SH-SY5Y (cell line): ENCODE data around the gene STAG3.

Source experiments
- GATA2 ChIP-seq: IDR thresholded peaks from 2 replicates; pipeline ENCODE4 v1.6.1; 2011; ENCODE audit warnings: mild to moderate bottlenecking, low read depth, low read length
- GATA3 ChIP-seq: IDR thresholded peaks from 2 replicates; pipeline ENCODE4 v1.6.1; 2011; ENCODE audit warnings: low read depth, mild to moderate bottlenecking, low read length, moderate library complexity

Gene STAG3, protein sequence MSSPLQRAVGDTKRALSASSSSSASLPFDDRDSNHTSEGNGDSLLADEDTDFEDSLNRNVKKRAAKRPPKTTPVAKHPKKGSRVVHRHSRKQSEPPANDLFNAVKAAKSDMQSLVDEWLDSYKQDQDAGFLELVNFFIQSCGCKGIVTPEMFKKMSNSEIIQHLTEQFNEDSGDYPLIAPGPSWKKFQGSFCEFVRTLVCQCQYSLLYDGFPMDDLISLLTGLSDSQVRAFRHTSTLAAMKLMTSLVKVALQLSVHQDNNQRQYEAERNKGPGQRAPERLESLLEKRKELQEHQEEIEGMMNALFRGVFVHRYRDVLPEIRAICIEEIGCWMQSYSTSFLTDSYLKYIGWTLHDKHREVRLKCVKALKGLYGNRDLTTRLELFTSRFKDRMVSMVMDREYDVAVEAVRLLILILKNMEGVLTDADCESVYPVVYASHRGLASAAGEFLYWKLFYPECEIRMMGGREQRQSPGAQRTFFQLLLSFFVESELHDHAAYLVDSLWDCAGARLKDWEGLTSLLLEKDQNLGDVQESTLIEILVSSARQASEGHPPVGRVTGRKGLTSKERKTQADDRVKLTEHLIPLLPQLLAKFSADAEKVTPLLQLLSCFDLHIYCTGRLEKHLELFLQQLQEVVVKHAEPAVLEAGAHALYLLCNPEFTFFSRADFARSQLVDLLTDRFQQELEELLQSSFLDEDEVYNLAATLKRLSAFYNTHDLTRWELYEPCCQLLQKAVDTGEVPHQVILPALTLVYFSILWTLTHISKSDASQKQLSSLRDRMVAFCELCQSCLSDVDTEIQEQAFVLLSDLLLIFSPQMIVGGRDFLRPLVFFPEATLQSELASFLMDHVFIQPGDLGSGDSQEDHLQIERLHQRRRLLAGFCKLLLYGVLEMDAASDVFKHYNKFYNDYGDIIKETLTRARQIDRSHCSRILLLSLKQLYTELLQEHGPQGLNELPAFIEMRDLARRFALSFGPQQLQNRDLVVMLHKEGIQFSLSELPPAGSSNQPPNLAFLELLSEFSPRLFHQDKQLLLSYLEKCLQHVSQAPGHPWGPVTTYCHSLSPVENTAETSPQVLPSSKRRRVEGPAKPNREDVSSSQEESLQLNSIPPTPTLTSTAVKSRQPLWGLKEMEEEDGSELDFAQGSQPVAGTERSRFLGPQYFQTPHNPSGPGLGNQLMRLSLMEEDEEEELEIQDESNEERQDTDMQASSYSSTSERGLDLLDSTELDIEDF

GRCh38 chr7:100177045-100178001 is at the start of gene STAG3, which contains the start of gene GPC2:
Gene STAG3 (plus strand): TSS chr7:100177918. CDS start chr7:100180557, 2,639 bp downstream.
Gene GPC2 (minus strand): TSS chr7:100177381. CDS start chr7:100177199, 182 bp downstream.
- TF ChIP-seq GATA2 (no peak), GATA3 (no peak)

GRCh38 chr7:100128637-100128963 is 49.1 kb upstream of the STAG3 start:
- no peak for TF ChIP-seq GATA2
- no peak for TF ChIP-seq GATA3

DNA sequence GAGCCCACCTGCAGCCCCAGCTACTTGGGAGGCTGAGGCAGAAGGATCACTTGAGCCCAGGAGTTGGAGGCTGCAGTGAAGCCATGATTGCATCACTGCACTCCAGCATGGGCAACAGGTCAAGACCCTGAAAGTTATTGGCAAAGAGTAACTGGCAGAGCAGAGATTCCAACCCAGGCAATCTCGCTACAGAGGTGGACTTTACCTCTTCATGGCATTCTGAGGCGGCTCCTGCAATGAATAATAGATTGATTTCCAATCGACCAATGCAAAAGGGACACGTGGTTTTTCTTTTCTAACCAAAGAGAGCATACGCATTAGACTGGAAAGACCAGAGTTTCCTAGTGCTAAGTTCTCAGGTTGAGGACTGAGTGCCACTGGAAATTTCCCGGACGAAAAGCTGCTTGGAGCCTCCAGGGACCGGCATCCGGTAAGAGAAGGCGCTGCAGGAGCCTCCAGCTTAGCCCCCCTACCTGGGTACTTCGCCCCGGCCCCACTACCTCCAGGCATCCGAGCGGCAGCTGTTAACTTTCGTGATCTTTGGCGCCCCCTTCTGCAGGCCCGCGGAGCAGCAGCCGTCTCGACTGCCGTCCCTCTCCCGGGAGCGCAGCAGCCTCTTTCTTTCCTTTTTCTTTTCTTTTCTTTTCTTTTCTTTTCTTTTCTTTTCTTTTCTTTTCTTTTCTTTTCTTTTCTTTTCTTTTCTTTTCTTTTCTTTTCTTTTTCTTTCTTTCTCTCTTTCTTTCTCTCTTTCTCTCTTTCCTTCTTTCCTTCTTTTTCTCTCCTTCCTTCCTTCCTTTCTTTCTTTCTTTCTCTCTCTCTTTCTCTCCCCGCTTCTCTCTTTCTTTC is 46.9 kb upstream of the STAG3 start:
- TF ChIP-seq GATA2: no peak
- TF ChIP-seq GATA3: no peak

GRCh38 chr7:100132126-100132525 is 45.6 kb upstream of the STAG3 start:
- TF ChIP-seq GATA2 (no peak), GATA3 (no peak)

- TF ChIP-seq GATA3: no peak
- peak; percentile 83 for TF ChIP-seq GATA2
These were observed 45.0 kb upstream of the STAG3 start for GRCh38 chr7:100132697-100133151.

DNA sequence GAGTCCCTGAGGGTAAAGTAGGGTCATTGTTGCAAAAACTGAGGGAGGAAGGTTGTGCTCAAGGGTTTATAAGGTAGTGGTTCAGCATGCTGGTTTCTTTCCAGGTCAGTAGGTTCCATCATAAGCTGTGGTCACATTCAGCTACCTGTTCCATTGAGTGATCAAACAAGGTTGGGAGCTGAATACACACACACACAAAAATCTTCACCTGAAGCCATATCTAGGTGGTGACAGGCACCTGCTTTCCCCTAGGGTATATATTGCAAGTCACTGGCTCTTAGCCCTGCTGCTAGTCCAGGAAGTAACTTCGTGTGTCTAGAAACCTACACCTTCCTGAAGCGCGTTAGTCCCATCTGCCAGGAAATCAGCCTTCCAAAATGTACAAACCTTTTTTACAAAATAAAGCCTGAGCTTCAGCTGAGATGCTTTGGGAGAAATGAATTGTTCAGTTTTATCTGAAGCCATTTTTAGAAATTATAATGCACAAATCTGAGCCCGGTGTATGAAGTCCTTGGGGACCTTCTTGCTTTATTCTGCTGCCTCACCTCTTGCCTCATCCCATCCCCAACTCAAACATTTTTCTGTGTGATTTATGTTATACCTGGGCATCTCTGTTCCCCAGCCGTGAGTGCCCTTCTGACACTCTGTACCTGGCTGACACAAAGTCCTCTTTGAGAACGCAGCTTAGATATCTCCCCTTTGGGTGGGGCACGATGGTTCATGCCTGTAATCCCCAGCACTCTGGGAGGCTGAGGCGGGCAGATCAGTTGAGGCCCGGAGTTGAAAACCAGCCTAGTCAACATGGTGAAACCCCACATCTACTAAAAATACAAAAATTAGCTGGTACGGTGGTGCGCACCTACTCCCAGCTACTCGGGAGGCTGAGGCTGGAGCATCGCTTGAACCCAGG is 39.6 kb upstream of the STAG3 start:
- no peak for TF ChIP-seq GATA2
- TF ChIP-seq GATA3: no peak

DNA sequence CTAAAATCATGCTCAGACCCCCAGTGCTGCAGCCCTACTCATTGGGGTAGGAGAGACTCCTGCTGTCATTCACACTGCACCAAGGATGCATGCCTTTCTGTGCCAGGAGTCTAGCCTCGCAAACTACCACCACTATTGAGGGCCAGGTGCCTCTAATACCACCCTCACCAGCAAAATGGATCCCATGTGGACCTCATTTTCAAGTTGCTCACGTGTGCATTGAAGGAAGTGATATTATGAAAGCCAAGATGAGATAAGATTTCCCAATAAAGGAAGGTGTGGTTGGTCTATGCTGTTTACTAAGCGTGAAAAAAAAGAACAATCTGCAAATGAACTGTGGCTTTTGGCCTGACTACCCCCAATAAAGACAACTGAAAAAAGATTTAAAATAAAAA is 36.2 kb upstream of the STAG3 start:
- TF ChIP-seq GATA3 (no peak), GATA2 (no peak)

GRCh38 chr7:100142461-100142860 is 35.3 kb upstream of the STAG3 start:
- TF ChIP-seq GATA2: no peak
- TF ChIP-seq GATA3: no peak

DNA sequence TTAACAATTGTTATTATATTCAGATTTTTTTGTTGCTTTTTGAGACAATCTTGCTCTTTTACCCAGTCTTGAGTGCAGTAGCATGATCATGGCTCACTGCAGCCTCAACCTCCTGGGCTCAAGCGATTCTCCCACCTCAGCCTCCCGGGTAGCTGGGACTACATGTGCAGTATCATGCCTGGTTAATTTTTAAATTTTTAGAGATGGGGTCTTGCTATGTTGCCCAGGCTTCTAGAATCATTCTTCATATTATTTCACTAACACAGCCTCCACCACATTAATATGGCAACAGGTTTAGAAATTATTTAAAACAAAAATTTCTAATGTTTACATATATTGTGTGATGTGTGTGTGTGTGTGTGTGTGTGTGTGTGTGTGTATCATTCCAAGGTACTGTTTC is 30.4 kb upstream of the STAG3 start:
- TF ChIP-seq GATA3: no peak
- no peak for TF ChIP-seq GATA2

- TF ChIP-seq GATA3 (no peak), GATA2 (no peak)
These were observed 29.5 kb upstream of the STAG3 start for GRCh38 chr7:100148225-100148558.
